ENCODE data around the gene NAV3.

GRCh38 chr12:77919450-77919849 is 88.8 kb downstream of the NAV3 start:
- TF ChIP-seq ZNF274 (IDR thresholded peaks at IDR 0.05; ENCODE audit: borderline replicate concordance, low read depth, low read length) (no peak), NELFE (IDR thresholded peaks at IDR 0.05; ENCODE audit: insufficient read depth, insufficient read length) (no peak), USF2 (CRISPR knock-in tag; IDR thresholded peaks at IDR 0.05) (no peak), ZFX (CRISPR knock-in tag; IDR thresholded peaks at IDR 0.05) (no peak), PTBP1 (IDR thresholded peaks at IDR 0.05; ENCODE audit: low read depth, low read length) (no peak), CBFB (CRISPR knock-in tag; IDR thresholded peaks at IDR 0.05) (no peak), RBBP5 (IDR thresholded peaks at IDR 0.05; ENCODE audit: borderline replicate concordance, insufficient read depth, low read length, poor library complexity, severe bottlenecking) (no peak), CREM (IDR thresholded peaks at IDR 0.05; ENCODE audit: low read depth) (no peak)
